H1 (cell line): ENCODE measurements around the gene GPSM1. TPM values are rescaled to one million over a fixed set of nuclear protein-coding genes. Genes with fewer than 3 reads are reported as not detected.

Experiments used
- CHD1 ChIP-seq: IDR thresholded peaks from 2 replicates; pipeline ENCODE4 v1.6.1; 2012; ENCODE audit warnings: low read depth, low read length, improper control_type of control experiment
- polyA plus RNA-seq, 7 experiments: library from polyadenylated mRNA; depleted of rRNA in 3 of 7; stranded (reverse) in 5 of 7; unstranded in 2 of 7; fragments of >200 nt in 5 of 7; fragments of 200-250 nt in 2 of 7; gene quantifications; 1 replicate in 5 of 7; 2 replicates in 1 of 7; 4 replicates in 1 of 7; pipeline versions ENCODE4 v1.2.1 to v1.2.3, GENCODE V29; 2011 to 2013; ENCODE audit warnings: missing spikeins in 2 of 7, mixed read lengths in 2 of 7
- total RNA-seq: library from RNA; stranded (reverse); fragmentation: NEBNext Ultra II Directional; extraction: Animal tissue kit (Norgen Biotek cat#: 25700); gene quantifications from 2 replicates; pipeline ENCODE4 v1.2.1, GENCODE V29; 2021
- TF ChIP-seq, protein P1 (sequence below): fragments of 300-600 bp; sonication (generic); IDR thresholded peaks from 2 replicates; pipeline ENCODE4 v1.7.1; 2012; ENCODE audit warnings: low read length, moderate library complexity, mild to moderate bottlenecking, inconsistent platforms; ENCODE audit not compliant: insufficient replicate concordance

The GPSM1 gene
- total and polyA plus RNA-seq, 2 of the 8 experiments (the other 6 are each of a cell fraction or from before 2014, with no cell fraction given) = 12.8 to 18.0 TPM

- TF ChIP-seq, protein P1, sequence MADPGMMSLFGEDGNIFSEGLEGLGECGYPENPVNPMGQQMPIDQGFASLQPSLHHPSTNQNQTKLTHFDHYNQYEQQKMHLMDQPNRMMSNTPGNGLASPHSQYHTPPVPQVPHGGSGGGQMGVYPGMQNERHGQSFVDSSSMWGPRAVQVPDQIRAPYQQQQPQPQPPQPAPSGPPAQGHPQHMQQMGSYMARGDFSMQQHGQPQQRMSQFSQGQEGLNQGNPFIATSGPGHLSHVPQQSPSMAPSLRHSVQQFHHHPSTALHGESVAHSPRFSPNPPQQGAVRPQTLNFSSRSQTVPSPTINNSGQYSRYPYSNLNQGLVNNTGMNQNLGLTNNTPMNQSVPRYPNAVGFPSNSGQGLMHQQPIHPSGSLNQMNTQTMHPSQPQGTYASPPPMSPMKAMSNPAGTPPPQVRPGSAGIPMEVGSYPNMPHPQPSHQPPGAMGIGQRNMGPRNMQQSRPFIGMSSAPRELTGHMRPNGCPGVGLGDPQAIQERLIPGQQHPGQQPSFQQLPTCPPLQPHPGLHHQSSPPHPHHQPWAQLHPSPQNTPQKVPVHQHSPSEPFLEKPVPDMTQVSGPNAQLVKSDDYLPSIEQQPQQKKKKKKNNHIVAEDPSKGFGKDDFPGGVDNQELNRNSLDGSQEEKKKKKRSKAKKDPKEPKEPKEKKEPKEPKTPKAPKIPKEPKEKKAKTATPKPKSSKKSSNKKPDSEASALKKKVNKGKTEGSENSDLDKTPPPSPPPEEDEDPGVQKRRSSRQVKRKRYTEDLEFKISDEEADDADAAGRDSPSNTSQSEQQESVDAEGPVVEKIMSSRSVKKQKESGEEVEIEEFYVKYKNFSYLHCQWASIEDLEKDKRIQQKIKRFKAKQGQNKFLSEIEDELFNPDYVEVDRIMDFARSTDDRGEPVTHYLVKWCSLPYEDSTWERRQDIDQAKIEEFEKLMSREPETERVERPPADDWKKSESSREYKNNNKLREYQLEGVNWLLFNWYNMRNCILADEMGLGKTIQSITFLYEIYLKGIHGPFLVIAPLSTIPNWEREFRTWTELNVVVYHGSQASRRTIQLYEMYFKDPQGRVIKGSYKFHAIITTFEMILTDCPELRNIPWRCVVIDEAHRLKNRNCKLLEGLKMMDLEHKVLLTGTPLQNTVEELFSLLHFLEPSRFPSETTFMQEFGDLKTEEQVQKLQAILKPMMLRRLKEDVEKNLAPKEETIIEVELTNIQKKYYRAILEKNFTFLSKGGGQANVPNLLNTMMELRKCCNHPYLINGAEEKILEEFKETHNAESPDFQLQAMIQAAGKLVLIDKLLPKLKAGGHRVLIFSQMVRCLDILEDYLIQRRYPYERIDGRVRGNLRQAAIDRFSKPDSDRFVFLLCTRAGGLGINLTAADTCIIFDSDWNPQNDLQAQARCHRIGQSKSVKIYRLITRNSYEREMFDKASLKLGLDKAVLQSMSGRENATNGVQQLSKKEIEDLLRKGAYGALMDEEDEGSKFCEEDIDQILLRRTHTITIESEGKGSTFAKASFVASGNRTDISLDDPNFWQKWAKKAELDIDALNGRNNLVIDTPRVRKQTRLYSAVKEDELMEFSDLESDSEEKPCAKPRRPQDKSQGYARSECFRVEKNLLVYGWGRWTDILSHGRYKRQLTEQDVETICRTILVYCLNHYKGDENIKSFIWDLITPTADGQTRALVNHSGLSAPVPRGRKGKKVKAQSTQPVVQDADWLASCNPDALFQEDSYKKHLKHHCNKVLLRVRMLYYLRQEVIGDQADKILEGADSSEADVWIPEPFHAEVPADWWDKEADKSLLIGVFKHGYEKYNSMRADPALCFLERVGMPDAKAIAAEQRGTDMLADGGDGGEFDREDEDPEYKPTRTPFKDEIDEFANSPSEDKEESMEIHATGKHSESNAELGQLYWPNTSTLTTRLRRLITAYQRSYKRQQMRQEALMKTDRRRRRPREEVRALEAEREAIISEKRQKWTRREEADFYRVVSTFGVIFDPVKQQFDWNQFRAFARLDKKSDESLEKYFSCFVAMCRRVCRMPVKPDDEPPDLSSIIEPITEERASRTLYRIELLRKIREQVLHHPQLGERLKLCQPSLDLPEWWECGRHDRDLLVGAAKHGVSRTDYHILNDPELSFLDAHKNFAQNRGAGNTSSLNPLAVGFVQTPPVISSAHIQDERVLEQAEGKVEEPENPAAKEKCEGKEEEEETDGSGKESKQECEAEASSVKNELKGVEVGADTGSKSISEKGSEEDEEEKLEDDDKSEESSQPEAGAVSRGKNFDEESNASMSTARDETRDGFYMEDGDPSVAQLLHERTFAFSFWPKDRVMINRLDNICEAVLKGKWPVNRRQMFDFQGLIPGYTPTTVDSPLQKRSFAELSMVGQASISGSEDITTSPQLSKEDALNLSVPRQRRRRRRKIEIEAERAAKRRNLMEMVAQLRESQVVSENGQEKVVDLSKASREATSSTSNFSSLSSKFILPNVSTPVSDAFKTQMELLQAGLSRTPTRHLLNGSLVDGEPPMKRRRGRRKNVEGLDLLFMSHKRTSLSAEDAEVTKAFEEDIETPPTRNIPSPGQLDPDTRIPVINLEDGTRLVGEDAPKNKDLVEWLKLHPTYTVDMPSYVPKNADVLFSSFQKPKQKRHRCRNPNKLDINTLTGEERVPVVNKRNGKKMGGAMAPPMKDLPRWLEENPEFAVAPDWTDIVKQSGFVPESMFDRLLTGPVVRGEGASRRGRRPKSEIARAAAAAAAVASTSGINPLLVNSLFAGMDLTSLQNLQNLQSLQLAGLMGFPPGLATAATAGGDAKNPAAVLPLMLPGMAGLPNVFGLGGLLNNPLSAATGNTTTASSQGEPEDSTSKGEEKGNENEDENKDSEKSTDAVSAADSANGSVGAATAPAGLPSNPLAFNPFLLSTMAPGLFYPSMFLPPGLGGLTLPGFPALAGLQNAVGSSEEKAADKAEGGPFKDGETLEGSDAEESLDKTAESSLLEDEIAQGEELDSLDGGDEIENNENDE = no peak
- no peak for TF ChIP-seq CHD1
Measured at GRCh38 chr9:136284311-136284710, 43.0 kb upstream of the GPSM1 start (continued).
